GM19468 (cell line): ENCODE results near the gene SUCLG1.
A peak's percentile ranks its signal among the peaks of the same experiment; 100 is the strongest.

Source experiments
- ATAC-seq: cut with Tn5 transposase; IDR thresholded peaks from one replicate; pipeline ENCODE4 v1.9.1; 2021; ENCODE audit warnings: mild to moderate bottlenecking, moderate library complexity, moderate number of reproducible peaks; ENCODE audit not compliant: unreplicated experiment; ENCODE audit errors: extremely low read depth

Gene SUCLG1

GRCh38 chr2:84459018-84459943 lies at the start of gene SUCLG1:
Gene SUCLG1, minus strand, starts transcription at chr2:84459280. Its CDS starts 11 bp downstream, at chr2:84459269.
- ATAC-seq = peak; percentile 94

GRCh38 chr2:84498150-84498799 lies 39.2 kb upstream of the SUCLG1 start:
- ATAC-seq = no peak

DNA sequence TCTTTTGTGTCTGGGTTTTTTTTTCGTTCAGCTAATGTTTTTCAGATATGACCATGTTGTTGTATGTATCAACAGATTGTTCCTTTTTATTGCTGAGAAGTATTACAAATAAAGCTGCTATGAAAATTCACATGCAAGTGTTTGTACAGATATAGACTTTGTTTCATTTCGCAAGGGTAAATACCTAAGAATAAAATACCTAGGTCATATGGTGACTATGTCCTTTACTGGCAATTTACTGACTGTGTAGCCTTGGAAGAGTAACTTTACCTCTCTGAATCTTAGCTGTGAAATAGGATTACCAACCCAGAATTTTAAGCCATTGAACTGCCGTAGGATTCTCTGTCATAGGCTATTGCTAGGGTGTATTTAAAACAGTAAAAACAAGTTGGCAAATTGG lies 38.2 kb upstream of the SUCLG1 start:
- ATAC-seq = no peak

DNA sequence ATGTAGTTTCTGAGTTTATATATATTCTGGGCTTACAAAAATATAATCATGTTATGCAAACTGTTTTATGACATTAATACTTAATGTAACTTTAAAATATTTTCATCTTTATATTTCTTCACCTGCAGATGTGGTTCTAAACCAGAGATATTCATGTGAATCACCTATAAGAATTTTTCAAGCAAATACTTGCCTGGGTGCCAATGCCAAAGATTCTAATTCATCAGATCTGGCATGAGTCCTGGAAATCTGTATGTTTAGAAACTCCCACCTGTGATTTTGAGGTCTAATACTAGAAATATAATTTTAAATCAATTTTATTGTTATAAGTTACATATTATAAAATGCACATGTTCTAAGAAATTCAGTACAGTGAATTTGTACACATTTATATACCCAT lies 37.3 kb upstream of the SUCLG1 start:
- ATAC-seq = no peak

DNA sequence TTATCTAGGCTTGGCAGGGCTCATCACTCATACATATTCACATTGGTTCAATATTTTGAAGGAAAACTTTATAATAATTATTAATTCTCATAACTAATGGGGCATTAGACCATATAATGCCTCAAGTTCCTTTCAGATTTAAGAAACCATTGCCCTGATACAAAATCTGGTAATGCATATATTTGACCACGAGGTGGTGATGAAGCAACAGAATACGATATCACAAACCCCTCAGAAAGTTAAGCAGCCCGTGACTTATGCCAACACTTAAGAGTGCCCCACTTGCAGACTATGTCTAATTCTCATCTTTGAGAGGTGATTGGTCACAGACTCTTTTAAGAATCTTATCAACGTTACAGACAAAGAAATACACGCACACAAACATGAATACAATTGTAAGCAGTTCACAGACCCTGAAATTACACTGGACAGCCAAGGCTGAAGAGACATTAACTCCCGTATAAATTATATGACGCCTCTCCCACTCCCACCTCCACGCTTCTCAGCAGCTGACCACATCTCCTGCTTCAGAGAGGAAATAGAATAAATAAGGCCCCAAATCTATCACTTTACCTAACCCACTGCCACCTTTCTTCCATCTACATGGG lies 36.6 kb upstream of the SUCLG1 start:
- no peak for ATAC-seq

- ATAC-seq = no peak
Measured at GRCh38 chr2:84494070-84494469, 35.0 kb upstream of the SUCLG1 start.

DNA sequence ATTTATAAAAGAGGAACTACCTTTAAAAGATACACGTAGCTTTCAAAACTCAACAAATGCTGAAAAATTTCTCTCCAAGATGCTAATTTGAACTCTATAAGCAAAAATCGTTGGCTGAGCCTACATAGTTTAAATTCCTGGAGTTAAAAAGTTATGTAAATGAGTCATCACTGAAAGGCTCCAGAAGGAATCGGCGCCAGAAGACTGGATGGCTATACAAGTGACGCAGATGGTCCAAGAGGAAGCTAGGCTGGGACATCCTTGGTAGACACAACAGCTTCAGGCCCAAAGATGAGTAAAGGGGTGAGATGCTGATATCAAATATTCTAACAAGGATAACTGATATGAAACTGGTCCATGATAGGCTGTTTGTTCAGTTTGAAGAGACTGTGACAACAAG lies 34.4 kb upstream of the SUCLG1 start:
- ATAC-seq = no peak

DNA sequence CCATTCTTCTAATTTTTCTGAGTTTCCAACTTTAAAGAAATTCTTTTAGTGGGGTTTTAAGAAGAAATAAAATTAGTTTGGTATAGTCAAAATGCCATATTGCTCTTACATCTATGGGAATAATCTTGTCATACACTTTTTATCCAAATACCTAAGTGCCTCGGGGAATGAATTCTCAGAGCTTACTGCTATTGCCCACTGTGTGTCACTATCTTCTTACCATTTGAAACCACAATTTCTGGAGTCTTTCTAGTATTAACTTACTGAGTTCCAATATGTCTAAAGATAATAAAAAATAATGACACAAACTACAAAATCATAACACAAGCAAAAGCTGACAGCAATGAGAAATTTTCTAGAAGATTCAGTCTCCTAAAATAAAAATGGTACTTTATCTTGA lies 33.5 kb upstream of the SUCLG1 start:
- ATAC-seq = no peak

DNA sequence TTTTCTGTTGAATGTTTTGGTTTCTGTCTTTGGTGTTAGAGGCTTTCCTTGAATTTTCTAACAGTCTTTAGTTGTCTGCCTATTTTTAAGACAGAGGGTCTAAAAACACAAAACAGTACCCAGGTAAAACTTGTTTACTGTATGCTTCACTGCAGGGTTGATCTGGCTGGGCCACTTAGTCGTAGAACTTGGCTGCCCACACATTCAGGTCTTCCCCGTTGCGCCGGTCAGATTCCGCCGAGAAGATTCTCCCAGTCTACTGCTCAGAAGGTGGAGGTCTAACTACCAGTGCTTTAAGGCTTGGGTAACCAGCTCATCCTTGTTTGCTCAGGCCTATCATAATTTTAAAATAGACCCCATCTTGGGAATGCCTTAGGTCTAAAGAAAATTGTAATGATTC lies 32.7 kb upstream of the SUCLG1 start:
- ATAC-seq = no peak

DNA sequence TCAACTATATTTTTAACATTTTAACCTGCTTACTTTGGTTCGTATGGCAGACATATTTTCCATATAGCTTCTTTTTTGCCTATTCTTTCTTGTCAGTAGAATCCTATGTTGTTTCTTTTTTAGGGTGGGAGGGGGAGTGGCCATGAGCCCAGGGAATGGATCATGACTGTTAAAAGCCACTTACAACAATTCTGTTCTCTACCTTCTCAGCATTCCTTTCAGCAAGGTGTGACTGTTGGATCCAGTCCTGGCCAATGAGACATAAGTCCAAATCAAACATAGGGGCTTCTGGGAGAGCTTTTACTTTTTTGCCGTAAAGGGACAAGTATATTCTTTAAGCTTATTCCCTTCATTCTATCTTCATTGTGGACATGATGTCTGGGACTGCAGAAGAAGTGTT lies 32.2 kb upstream of the SUCLG1 start:
- no peak for ATAC-seq

DNA sequence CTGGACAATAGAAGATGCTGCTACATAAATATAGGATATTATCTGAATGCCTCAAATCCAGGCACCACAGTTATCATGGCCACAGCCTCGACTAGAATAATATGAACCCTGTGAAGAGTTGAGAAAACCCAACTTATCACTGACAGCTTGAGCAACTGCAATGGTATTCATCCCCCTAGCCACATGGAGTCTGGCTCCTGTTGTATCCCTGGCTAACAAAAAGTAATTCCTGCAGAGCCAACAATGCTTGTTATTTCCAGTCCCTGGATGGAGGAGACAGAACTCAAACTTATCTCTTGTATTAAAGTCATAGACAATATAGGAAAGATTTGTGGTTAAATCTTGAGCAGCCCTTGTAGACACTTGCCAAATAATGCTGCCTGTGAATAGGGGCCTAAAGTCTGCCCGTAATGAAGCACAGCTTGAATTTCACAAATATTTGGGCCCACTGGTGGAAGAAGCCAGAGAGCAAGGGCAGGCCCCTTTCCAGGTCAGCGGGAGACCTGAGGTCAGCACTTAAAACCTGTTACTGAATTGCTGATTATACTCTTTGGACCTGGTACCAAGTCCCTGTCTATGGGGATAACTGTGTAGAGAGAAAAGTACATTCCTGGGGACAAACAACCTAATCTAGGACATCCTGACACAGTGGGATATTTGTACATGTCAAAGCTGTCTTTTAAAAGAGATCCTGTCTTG lies 28.4 kb upstream of the SUCLG1 start:
- no peak for ATAC-seq

DNA sequence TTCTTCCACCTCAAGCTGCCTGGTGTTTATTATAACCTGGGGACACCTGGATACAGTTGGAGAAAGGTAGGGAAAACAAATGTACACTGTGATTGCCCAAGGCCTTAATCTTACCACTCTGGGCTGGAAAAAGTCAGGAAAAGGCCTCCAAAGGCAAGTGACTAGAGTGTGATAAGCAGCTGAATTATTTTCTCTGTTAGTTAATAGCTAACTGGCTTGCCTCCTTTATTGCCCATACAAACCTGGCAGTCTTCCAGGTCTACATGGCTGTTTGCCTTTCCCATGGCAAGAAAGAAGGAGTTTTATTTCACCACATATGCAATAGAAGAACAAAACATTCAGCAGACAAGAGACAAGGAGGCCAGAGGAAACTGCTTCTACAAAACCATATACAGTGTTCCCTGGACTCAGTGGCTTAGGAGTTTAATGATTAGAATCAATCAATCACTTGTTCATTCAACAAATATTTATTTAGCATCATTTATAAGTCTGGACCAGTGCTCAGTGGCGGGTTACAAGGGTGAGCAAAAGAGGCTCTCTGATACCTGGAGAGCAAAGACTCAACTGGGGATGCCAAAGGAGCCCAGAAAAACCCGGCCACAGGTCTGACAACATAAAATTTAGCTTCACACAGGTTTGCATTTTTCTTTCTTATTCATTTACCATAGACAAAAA lies 27.5 kb upstream of the SUCLG1 start:
- ATAC-seq = no peak

DNA sequence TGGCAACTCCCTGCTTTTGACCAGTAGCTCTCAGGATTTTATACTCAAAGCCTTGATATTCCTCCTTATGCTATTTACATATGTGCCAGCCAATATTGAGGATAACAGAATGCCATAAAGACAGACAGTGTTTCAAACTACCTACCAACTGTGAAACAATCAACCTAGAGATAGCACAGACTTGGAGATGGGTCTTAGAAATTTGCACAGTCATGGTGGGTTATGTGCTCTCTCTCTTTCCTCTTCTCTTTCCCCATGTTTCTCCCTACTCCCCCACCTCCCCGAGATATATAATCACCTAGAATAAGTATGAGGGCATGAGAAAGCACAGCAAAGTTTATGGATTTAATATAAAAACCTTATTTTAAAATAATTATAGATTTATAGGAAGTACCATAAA lies 24.2 kb upstream of the SUCLG1 start:
- no peak for ATAC-seq

GRCh38 chr2:84482603-84483002 lies 23.5 kb upstream of the SUCLG1 start:
- no peak for ATAC-seq

- ATAC-seq = no peak
Measured at GRCh38 chr2:84481702-84482101, 22.6 kb upstream of the SUCLG1 start.

DNA sequence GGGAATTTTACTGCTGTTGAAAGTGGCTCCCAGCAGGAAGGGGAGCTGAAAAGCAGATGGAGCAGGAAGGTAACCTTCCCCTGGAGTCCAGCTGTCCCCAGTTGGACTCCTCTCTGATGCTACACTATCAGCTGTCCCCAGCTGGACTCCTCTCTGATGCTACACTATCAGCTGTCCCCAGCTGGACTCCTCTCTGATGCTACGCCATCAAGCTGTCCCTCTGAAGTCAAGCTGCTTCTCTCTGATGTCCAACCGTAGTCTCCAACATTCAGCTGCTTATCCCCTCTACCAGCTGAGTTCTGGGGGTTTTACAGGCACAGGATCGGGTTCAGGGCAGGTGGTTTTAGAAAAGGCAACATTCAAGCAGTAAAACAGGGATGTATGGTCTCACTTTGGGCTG lies 19.8 kb upstream of the SUCLG1 start:
- no peak for ATAC-seq

- ATAC-seq = no peak
Measured at GRCh38 chr2:84477886-84478285, 18.8 kb upstream of the SUCLG1 start.

DNA sequence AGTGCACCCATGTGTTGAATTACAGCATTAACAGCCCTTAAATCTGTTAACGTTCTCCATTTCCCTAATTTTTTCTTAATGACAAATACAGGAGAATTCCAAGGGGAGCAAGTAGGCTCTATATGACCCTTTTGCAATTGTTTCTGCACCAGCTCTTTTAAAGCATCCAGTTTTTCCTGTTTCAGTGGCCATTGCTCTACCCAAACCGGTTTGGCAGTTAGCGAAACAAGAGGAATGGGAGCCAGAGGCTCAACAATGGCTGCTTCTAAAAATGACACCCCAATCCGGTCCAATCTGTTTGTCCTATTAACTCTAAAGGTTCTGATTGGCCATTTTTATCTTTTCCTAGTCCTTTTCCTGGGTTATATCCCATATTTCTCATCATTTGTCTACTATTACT lies 15.1 kb upstream of the SUCLG1 start:
- ATAC-seq = no peak

- ATAC-seq = no peak
Measured at GRCh38 chr2:84472856-84473565, 13.9 kb upstream of the SUCLG1 start.
